Panc1 (cell line): Measurements from ENCODE around the gene NUP98.
"Not testable (repeated sequence)": the region's sequence is repeated elsewhere in the genome, so short reads cannot be mapped to it uniquely, and the experiment has no call there.

Experiments
- POLR2AphosphoS5 ChIP-seq: IDR thresholded peaks from 2 replicates; pipeline ENCODE4 v1.6.1; 2012; ENCODE audit warnings: mild to moderate bottlenecking, low read depth, low read length, moderate library complexity
- TF ChIP-seq, protein P1 (sequence below): fragments of 450-650 bp; IDR thresholded peaks from 2 replicates; pipeline ENCODE4 v1.5.1; 2017; ENCODE audit warnings: mild to moderate bottlenecking

DNA sequence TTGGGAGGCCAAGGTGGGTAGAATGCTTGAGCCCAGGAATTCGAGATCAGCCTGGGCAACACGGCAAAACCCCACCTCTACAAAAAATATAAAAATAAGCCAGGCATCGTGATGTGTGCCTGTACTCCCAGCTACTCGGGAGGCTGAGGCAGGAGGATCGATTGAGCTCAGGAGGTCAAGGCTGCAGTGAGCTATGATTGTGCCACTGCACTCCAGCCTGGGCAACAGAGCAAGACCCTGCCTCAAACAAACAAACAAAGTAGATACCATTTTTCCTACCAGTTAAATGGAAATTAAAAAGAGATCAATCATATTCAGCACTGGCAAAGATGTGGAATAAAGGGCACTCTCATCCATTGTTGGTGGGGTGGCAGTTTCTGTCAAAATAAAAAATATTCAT, 140.0 kb downstream of the NUP98 start:
- not testable (repeated sequence) for TF ChIP-seq POLR2AphosphoS5
- TF ChIP-seq, protein P1, sequence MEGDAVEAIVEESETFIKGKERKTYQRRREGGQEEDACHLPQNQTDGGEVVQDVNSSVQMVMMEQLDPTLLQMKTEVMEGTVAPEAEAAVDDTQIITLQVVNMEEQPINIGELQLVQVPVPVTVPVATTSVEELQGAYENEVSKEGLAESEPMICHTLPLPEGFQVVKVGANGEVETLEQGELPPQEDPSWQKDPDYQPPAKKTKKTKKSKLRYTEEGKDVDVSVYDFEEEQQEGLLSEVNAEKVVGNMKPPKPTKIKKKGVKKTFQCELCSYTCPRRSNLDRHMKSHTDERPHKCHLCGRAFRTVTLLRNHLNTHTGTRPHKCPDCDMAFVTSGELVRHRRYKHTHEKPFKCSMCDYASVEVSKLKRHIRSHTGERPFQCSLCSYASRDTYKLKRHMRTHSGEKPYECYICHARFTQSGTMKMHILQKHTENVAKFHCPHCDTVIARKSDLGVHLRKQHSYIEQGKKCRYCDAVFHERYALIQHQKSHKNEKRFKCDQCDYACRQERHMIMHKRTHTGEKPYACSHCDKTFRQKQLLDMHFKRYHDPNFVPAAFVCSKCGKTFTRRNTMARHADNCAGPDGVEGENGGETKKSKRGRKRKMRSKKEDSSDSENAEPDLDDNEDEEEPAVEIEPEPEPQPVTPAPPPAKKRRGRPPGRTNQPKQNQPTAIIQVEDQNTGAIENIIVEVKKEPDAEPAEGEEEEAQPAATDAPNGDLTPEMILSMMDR = not testable (repeated sequence)
